GM12878 (cell line): ENCODE results near the gene MTTP. TPM values are rescaled to one million over a fixed set of nuclear protein-coding genes. Genes with fewer than 3 reads are reported as not detected.

ENCODE experiments used
- ATAC-seq: fragments of 200-7000 bp; cut with Tn5 transposase; 3 replicates; pipeline ENCODE4 v1.9.1; 2020; ENCODE audit warnings: mild to moderate bottlenecking, moderate library complexity
- BruUV-seq: library from RNA; stranded (reverse); fragments of 400-500 nt; replicated peaks from 2 replicates; lab custom pipeline; 2021; lab: Mats Ljungman, UMichigan
- CTCF ChIA-PET: fragments of 300-600 bp; sonication (Branson Sonifier 250); formaldehyde crosslinking; extraction: SDS; loops from one replicate; lab custom pipeline; 2021; ENCODE audit warnings: inconsistent platforms; lab: Yijun Ruan, JAX
- POLR2A ChIA-PET: fragments of 350-600 bp; formaldehyde crosslinking; extraction: SDS; loops from one replicate; lab custom pipeline; 2021; ENCODE audit warnings: inconsistent platforms; lab: Charles Lee
- RAD21 ChIA-PET: fragments of 300-600 bp; sonication (Branson Sonifier 250); formaldehyde crosslinking; loops from one replicate; lab custom pipeline; 2023; ENCODE audit warnings: antibody characterized with exemption; ENCODE audit not compliant: unreplicated experiment; lab: Charles Lee
- SMC1A ChIA-PET: fragments of 300-600 bp; sonication (Branson Sonifier 250); formaldehyde crosslinking; loops from one replicate; lab custom pipeline; 2023; ENCODE audit not compliant: unreplicated experiment, uncharacterized antibody; lab: Charles Lee
- DNase-seq: peaks from one replicate; pipeline ENCODE4 v3.0.0-alpha.2; 2011; ENCODE audit warnings: low read depth, low spot score
- FAIRE-seq: peaks from 3 replicates; lab custom pipeline; 2011; peaks lifted over from hg19 to GRCh38; lab: Jason Lieb, UNC
- H2AFZ ChIP-seq: 2 replicates; pipeline ENCODE4 v1.6.0; 2011; ENCODE audit warnings: low read depth, low read length, control low read depth; ENCODE audit not compliant: control insufficient read depth
- H3K27ac ChIP-seq: 2 replicates; pipeline ENCODE4 v1.5.1; 2011; ENCODE audit warnings: control low read depth; ENCODE audit not compliant: control insufficient read depth, insufficient read depth
- H3K27me3 ChIP-seq, 2 experiments: replicated peaks in 1 of 2; 2 replicates each; pipeline versions ENCODE4 v1.6.0 to v1.6.1; 2011; ENCODE audit warnings: low read length in 1 of 2; ENCODE audit not compliant: control insufficient read depth in 2 of 2, insufficient read depth in 2 of 2
- H3K36me3 ChIP-seq, 2 experiments: 2 replicates each; pipeline ENCODE4 v1.5.1; 2011; ENCODE audit warnings: low read length in 1 of 2; ENCODE audit not compliant: control insufficient read depth in 2 of 2, insufficient read depth in 2 of 2
- H3K4me1 ChIP-seq: 2 replicates; pipeline ENCODE4 v1.6.1; 2011; ENCODE audit warnings: mild to moderate bottlenecking, low read length, moderate library complexity, mixed read lengths; ENCODE audit not compliant: control insufficient read depth, insufficient read depth
- H3K4me2 ChIP-seq: 2 replicates; pipeline ENCODE4 v1.6.0; 2011; ENCODE audit warnings: control low read depth; ENCODE audit not compliant: control insufficient read depth, insufficient read depth
- H3K4me3 ChIP-seq: fragments of 200-600 bp; sonication (generic); 2 replicates; pipeline ENCODE4 v1.5.1; 2016
- H3K79me2 ChIP-seq: 2 replicates; pipeline ENCODE4 v1.6.0; 2011; ENCODE audit warnings: low read length; ENCODE audit not compliant: control insufficient read depth, insufficient read depth
- H3K9ac ChIP-seq: 2 replicates; pipeline ENCODE4 v1.8.0; 2011; ENCODE audit warnings: low read length, control low read depth, mixed read lengths; ENCODE audit not compliant: control insufficient read depth, insufficient read depth
- H3K9me3 ChIP-seq: replicated peaks from 3 replicates; pipeline ENCODE4 v1.5.1; 2011; ENCODE audit warnings: mild to moderate bottlenecking, low read length; ENCODE audit not compliant: control insufficient read depth, insufficient read depth
- H4K20me1 ChIP-seq: 2 replicates; pipeline ENCODE4 v1.6.0; 2011; ENCODE audit not compliant: control insufficient read depth, insufficient read depth
- GABPA ChIP-seq: IDR thresholded peaks from 2 replicates; pipeline ENCODE4 v1.6.1; 2014; ENCODE audit warnings: antibody characterized with exemption, low read depth, mild to moderate bottlenecking, inconsistent platforms
- KLF5 ChIP-seq: fragments of 450-650 bp; IDR thresholded peaks from 2 replicates; pipeline ENCODE4 v1.6.1; 2014; ENCODE audit warnings: mild to moderate bottlenecking; ENCODE audit not compliant: partially characterized antibody
- PKNOX1 ChIP-seq: fragments of 450-650 bp; IDR thresholded peaks from 2 replicates; pipeline ENCODE4 v1.6.1; 2016; ENCODE audit warnings: mild to moderate bottlenecking
- SMC3 ChIP-seq: IDR thresholded peaks from 2 replicates; pipeline ENCODE4 v1.6.1; 2011; ENCODE audit warnings: low read length, improper control_type of control experiment, borderline replicate concordance
- SPI1 ChIP-seq: IDR thresholded peaks from 2 replicates; pipeline ENCODE4 v1.6.1; 2011; ENCODE audit warnings: low read depth, mild to moderate bottlenecking, low read length, moderate library complexity, borderline replicate concordance; ENCODE audit not compliant: insufficient read depth
- SREBF1 ChIP-seq: IDR thresholded peaks from 2 replicates; pipeline ENCODE4 v1.6.1; 2012; ENCODE audit warnings: mild to moderate bottlenecking, low read length
- ZBTB33 ChIP-seq: fragments of 450-650 bp; IDR thresholded peaks from 2 replicates; pipeline ENCODE4 v1.6.1; 2017; ENCODE audit warnings: mild to moderate bottlenecking
- ZNF217 ChIP-seq: fragments of 450-650 bp; IDR thresholded peaks from 2 replicates; pipeline ENCODE4 v1.6.1; 2017; ENCODE audit warnings: antibody characterized with exemption, mild to moderate bottlenecking
- WGBS: methylation state at CpG from one replicate; pipeline ENCODE4 v1.1.6; 2016; ENCODE audit warnings: low lambda C conversion rate; ENCODE audit not compliant: insufficient replicate concordance, insufficient coverage; ENCODE audit errors: missing lambda C conversion rate; 5-methylcytosine and 5-hydroxymethylcytosine counted together
- in situ Hi-C: fragments of 300-500 bp; cut with MboI; formaldehyde crosslinking; loops from 9 replicates; pipeline ENCODE4 v1.14.3; 2018; ENCODE audit warnings: mixed read lengths
- intact Hi-C: fragments of 100-400 bp; cut with micrococcal nuclease; formaldehyde crosslinking; loops from one replicate; pipeline ENCODE4 v1.14.2; 2022; ENCODE audit not compliant: unreplicated experiment
- polyA plus RNA-seq, 11 experiments: library from polyadenylated mRNA; depleted of rRNA in 4 of 11; unstranded in 6 of 11; stranded (reverse) in 5 of 11; fragments of >200 nt; fragmentation: Nextera tagmentation in 4 of 11; fragmentation: Illumina TruSeq in 1 of 11; extraction: Ambion mirVana in 4 of 11; extraction: Trizol in 1 of 11; gene quantifications; 1 replicate in 1 of 11; 2 replicates in 10 of 11; pipeline versions ENCODE4 v1.2.1 to v1.2.3, GENCODE V29; 2011 to 2016; ENCODE audit warnings: inconsistent platforms in 2 of 11, missing spikeins in 2 of 11, low read depth in 1 of 11
- total RNA-seq, 4 experiments: library from RNA; depleted of rRNA in 3 of 4; stranded (reverse); fragments of >200 nt in 3 of 4; fragmentation: Illumina TruSeq in 1 of 4; extraction: Trizol in 1 of 4; gene quantifications; 2 replicates each; pipeline versions ENCODE4 v1.2.1 to v1.2.3, GENCODE V29; 2013 to 2021

MTTP gene
- total and polyA plus RNA-seq, 10 of the 15 experiments (the other 5 are each of a cell fraction or from before 2014, with no cell fraction given), result 0.08 to 2.2 (median 0.21) TPM; not detected in 1

GRCh38 chr4:99573735-99574368, 772 bp upstream of the MTTP start:
- H3K9me3 ChIP-seq, result no peaks in the 10 kb centered on the region
- peaks cover 7% of the 10 kb centered on the region for H3K4me1 ChIP-seq
- H3K36me3 ChIP-seq, result no peaks in the 10 kb centered on the region
- no peak overlapping the region for H2AFZ ChIP-seq
- no peak for TF ChIP-seq SMC3
- no peak overlapping the region for H3K4me3 ChIP-seq
- ATAC-seq (no peak; the same call in 2 of the 3 replicates), FAIRE-seq (no peak), DNase-seq (no peak)
- 13% methylated on average over 1 of the region's 1 CpG for WGBS
- RAD21 ChIA-PET, result interaction anchor here (1.2 to 1.5 kb wide), 2 partner anchors 10 to 41 kb away, joined by 5 to 11 read pairs; partner anchors contain the start of gene TRMT10A
- CTCF ChIA-PET, result interaction anchor here (0.8 to 1.3 kb wide), 7 partner anchors 10 to 313 kb away, joined by 3 to 7 read pairs (median 4); partner anchors contain the start of gene TRMT10A
- no peaks in the 10 kb centered on the region for H4K20me1 ChIP-seq
- no peak overlapping the region for H3K4me2 ChIP-seq
- POLR2A ChIA-PET, result interaction anchor here (1.4 kb wide), 1 partner anchor 11 kb away, joined by 5 read pairs; the partner anchor contains the start of gene TRMT10A
- no peak overlapping the region for H3K27ac ChIP-seq
- in situ Hi-C loops, result no loop called here
- no peak overlapping the region for H3K9ac ChIP-seq
- intact Hi-C loops, result no loop called here
- SMC1A ChIA-PET, result interaction anchor here (1.0 to 2.1 kb wide), 5 partner anchors 8 to 235 kb away, joined by 4 to 9 read pairs (median 4); partner anchors contain the start of gene TRMT10A
- H3K27me3 ChIP-seq, result no peaks in the 10 kb centered on the region
- no peaks in the 10 kb centered on the region for H3K79me2 ChIP-seq
- BruUV-seq, result no TSS peak

- 51% methylated on average over 2 of the region's 2 CpGs for WGBS
- Histone ChIP-seq H2AFZ (no peak overlapping the region), H3K4me1 (peaks cover 7% of the 10 kb centered on the region), H3K9ac (no peak overlapping the region), H3K9me3 (no peaks in the 10 kb centered on the region), H4K20me1 (no peaks in the 10 kb centered on the region), H3K27ac (no peak overlapping the region), H3K4me2 (no peak overlapping the region), H3K4me3 (no peak overlapping the region), H3K79me2 (no peaks in the 10 kb centered on the region), H3K36me3 (no peaks in the 10 kb centered on the region), H3K27me3 (no peaks in the 10 kb centered on the region)
- TF ChIP-seq ZBTB33 (no peak), GABPA (no peak), KLF5 (no peak), SPI1 (no peak), ZNF217 (no peak), PKNOX1 (no peak), SREBF1 (no peak)
- ChIA-PET CTCF (interaction anchor here (0.8 kb wide), 1 partner anchor 47 kb away, joined by 3 read pairs; no protein-coding TSS in a partner anchor), POLR2A (no interaction called here), RAD21 (interaction anchor here (1.2 kb wide), 1 partner anchor 15 kb away, joined by 4 read pairs; the partner anchor contains the start of gene TRMT10A), SMC1A (interaction anchor here (0.8 to 1.3 kb wide), 2 partner anchors 225 to 230 kb away, joined by 3 to 4 read pairs; no protein-coding TSS in a partner anchor)
- in situ Hi-C loops (no loop called here), intact Hi-C loops (no loop called here)
- DNase-seq (no peak), FAIRE-seq (no peak), ATAC-seq (no peak)
- no TSS peak for BruUV-seq
These were observed 4.1 kb downstream of the MTTP start for GRCh38 chr4:99578714-99579113.
